ENCODE results near the gene UBR4. TPM values are rescaled to one million over a fixed set of nuclear protein-coding genes. Genes with fewer than 3 reads are reported as not detected.
A peak's percentile ranks its signal among the peaks of the same experiment; 100 is the strongest.

The UBR4 gene
- total RNA-seq, 2 donors from 2014 or later: 209 to 275 TPM

- Mint-ChIP-seq H3K27ac (no peak overlapping the region), H3K9me3 (no peaks in the 10 kb centered on the region), H3K4me3 (no peak overlapping the region), H3K27me3 (no peaks in the 10 kb centered on the region), H3K4me1 (ENCODE audit: low read depth in 2 of 2) (peaks cover 2 to 9% of the 10 kb centered on the region in 2 donors), H3K36me3 (peaks cover 79% of the 10 kb centered on the region)
- DNase-seq (ENCODE audit: low spot score): no peak
- no peak for ATAC-seq
These were observed 44.6 kb downstream of the UBR4 start for GRCh38 chr1:19165501-19165900.

GRCh38 chr1:19164274-19165015, 45.6 kb downstream of the UBR4 start:
- peaks cover 78% of the 10 kb centered on the region for H3K36me3 Mint-ChIP-seq
- no peaks in the 10 kb centered on the region for H3K27me3 Mint-ChIP-seq
- ATAC-seq: no peak
- H3K9me3 Mint-ChIP-seq: no peaks in the 10 kb centered on the region
- no peak for DNase-seq (ENCODE audit: low spot score)
- no peak overlapping the region for H3K4me3 Mint-ChIP-seq
- H3K27ac Mint-ChIP-seq: no peak overlapping the region
- peaks cover 2 to 4% of the 10 kb centered on the region in 2 donors for H3K4me1 Mint-ChIP-seq (ENCODE audit: low read depth in 2 of 2)

- Mint-ChIP-seq H3K9me3 (no peaks in the 10 kb centered on the region), H3K4me3 (no peak overlapping the region), H3K4me1 (ENCODE audit: low read depth in 2 of 2) (no peaks in the 10 kb centered on the region), H3K27me3 (no peaks in the 10 kb centered on the region), H3K27ac (no peak overlapping the region), H3K36me3 (peaks cover 70% of the 10 kb centered on the region)
- no peak for DNase-seq (ENCODE audit: low spot score)
- no peak for ATAC-seq
These were observed 46.8 kb downstream of the UBR4 start for GRCh38 chr1:19163261-19163660.

- Mint-ChIP-seq H3K9me3 (no peaks in the 10 kb centered on the region), H3K4me1 (ENCODE audit: low read depth in 2 of 2) (no peaks in the 10 kb centered on the region), H3K27me3 (no peaks in the 10 kb centered on the region), H3K4me3 (no peak overlapping the region), H3K36me3 (peaks cover 48% of the 10 kb centered on the region), H3K27ac (no peak overlapping the region)
- DNase-seq (ENCODE audit: low spot score) (no peak), ATAC-seq (no peak)
These were observed 49.2 kb downstream of the UBR4 start for GRCh38 chr1:19160831-19161230.

- H3K36me3 Mint-ChIP-seq: peaks cover 49% of the 10 kb centered on the region
- DNase-seq (ENCODE audit: low spot score) (no peak), ATAC-seq (no peak)
- no peak overlapping the region for H3K4me3 Mint-ChIP-seq
- H3K9me3 Mint-ChIP-seq: no peaks in the 10 kb centered on the region
- H3K27me3 Mint-ChIP-seq: no peaks in the 10 kb centered on the region
- no peak overlapping the region for H3K27ac Mint-ChIP-seq
- H3K4me1 Mint-ChIP-seq (ENCODE audit: low read depth in 2 of 2): no peaks in the 10 kb centered on the region
These were observed 52.4 kb downstream of the UBR4 start for GRCh38 chr1:19157653-19158052.

- no peak overlapping the region for H3K27ac Mint-ChIP-seq
- no peak for ATAC-seq
- H3K27me3 Mint-ChIP-seq: no peaks in the 10 kb centered on the region
- H3K4me1 Mint-ChIP-seq (ENCODE audit: low read depth in 2 of 2): no peaks in the 10 kb centered on the region
- no peaks in the 10 kb centered on the region for H3K9me3 Mint-ChIP-seq
- H3K4me3 Mint-ChIP-seq: no peak overlapping the region
- no peak for DNase-seq (ENCODE audit: low spot score)
- peaks cover 53% of the 10 kb centered on the region for H3K36me3 Mint-ChIP-seq
These were observed 53.4 kb downstream of the UBR4 start for GRCh38 chr1:19156676-19157075.

GRCh38 chr1:19154876-19155275, 55.2 kb downstream of the UBR4 start:
- Mint-ChIP-seq H3K4me3 (no peak overlapping the region), H3K27me3 (no peaks in the 10 kb centered on the region), H3K9me3 (no peaks in the 10 kb centered on the region), H3K36me3 (peaks cover 40% of the 10 kb centered on the region), H3K27ac (no peak overlapping the region), H3K4me1 (ENCODE audit: low read depth in 2 of 2) (no peaks in the 10 kb centered on the region)
- DNase-seq (ENCODE audit: low spot score) (no peak), ATAC-seq (no peak)

GRCh38 chr1:19153169-19153568, 56.9 kb downstream of the UBR4 start:
- Mint-ChIP-seq H3K27ac (no peak overlapping the region), H3K4me1 (ENCODE audit: low read depth in 2 of 2) (peaks cover 0 to 6% of the 10 kb centered on the region in 2 donors), H3K36me3 (peaks cover 53% of the 10 kb centered on the region), H3K9me3 (no peaks in the 10 kb centered on the region), H3K27me3 (no peaks in the 10 kb centered on the region), H3K4me3 (no peak overlapping the region)
- ATAC-seq (no peak), DNase-seq (ENCODE audit: low spot score) (no peak)

- ATAC-seq: no peak
- no peaks in the 10 kb centered on the region for H3K9me3 Mint-ChIP-seq
- H3K27me3 Mint-ChIP-seq: no peaks in the 10 kb centered on the region
- peaks cover 0 to 6% of the 10 kb centered on the region in 2 donors for H3K4me1 Mint-ChIP-seq (ENCODE audit: low read depth in 2 of 2)
- peaks cover 66% of the 10 kb centered on the region for H3K36me3 Mint-ChIP-seq
- H3K27ac Mint-ChIP-seq: no peak overlapping the region
- no peak for DNase-seq (ENCODE audit: low spot score)
- H3K4me3 Mint-ChIP-seq: no peak overlapping the region
These were observed 58.5 kb downstream of the UBR4 start for GRCh38 chr1:19151537-19151936.

- no peak for ATAC-seq
- H3K4me3 Mint-ChIP-seq: no peak overlapping the region
- peak overlapping the region in 1 of 2 donors; percentile 19 for H3K27ac Mint-ChIP-seq
These were observed 60.3 kb downstream of the UBR4 start for GRCh38 chr1:19149736-19150135.

GRCh38 chr1:19140465-19140864, 69.6 kb downstream of the UBR4 start:
- Mint-ChIP-seq H3K4me1 (ENCODE audit: low read depth in 2 of 2) (peaks cover 0 to 3% of the 10 kb centered on the region in 2 donors), H3K4me3 (no peak overlapping the region), H3K9me3 (no peaks in the 10 kb centered on the region), H3K27me3 (no peaks in the 10 kb centered on the region), H3K27ac (no peak overlapping the region), H3K36me3 (peaks cover 67% of the 10 kb centered on the region)
- DNase-seq (ENCODE audit: low spot score): no peak
- ATAC-seq: no peak

More at GRCh38 chr1:19149736-19150135, 60.3 kb downstream of the UBR4 start:
- no peak for DNase-seq (ENCODE audit: low spot score)
- no peaks in the 10 kb centered on the region for H3K9me3 Mint-ChIP-seq
- peaks cover 72% of the 10 kb centered on the region for H3K36me3 Mint-ChIP-seq
- H3K27me3 Mint-ChIP-seq: no peaks in the 10 kb centered on the region
- peaks cover 0 to 6% of the 10 kb centered on the region in 2 donors for H3K4me1 Mint-ChIP-seq (ENCODE audit: low read depth in 2 of 2)

GRCh38 chr1:19139711-19140110, 70.4 kb downstream of the UBR4 start:
- Mint-ChIP-seq H3K27ac (peak overlapping the region in 1 of 2 donors; percentile 11), H3K36me3 (peaks cover 68% of the 10 kb centered on the region), H3K27me3 (no peaks in the 10 kb centered on the region), H3K4me1 (ENCODE audit: low read depth in 2 of 2) (peaks cover 0 to 3% of the 10 kb centered on the region in 2 donors), H3K9me3 (no peaks in the 10 kb centered on the region), H3K4me3 (no peak overlapping the region)
- DNase-seq (ENCODE audit: low spot score) (no peak), ATAC-seq (no peak)

- peaks cover 67% of the 10 kb centered on the region for H3K36me3 Mint-ChIP-seq
- peak overlapping the region in 1 of 2 donors; percentile 11 for H3K27ac Mint-ChIP-seq
These were observed 71.0 kb downstream of the UBR4 start for GRCh38 chr1:19138958-19139581.

GRCh38 chr1:19138331-19138730, 71.7 kb downstream of the UBR4 start:
- no peak overlapping the region for H3K4me3 Mint-ChIP-seq
- peaks cover 66% of the 10 kb centered on the region for H3K36me3 Mint-ChIP-seq
- H3K27ac Mint-ChIP-seq: peak overlapping the region in 1 of 2 donors; percentile 11
- no peaks in the 10 kb centered on the region for H3K9me3 Mint-ChIP-seq
- DNase-seq (ENCODE audit: low spot score) (no peak), ATAC-seq (peak in 1 of 2 donors; percentile 36)
- peaks cover 0 to 3% of the 10 kb centered on the region in 2 donors for H3K4me1 Mint-ChIP-seq (ENCODE audit: low read depth in 2 of 2)
- no peaks in the 10 kb centered on the region for H3K27me3 Mint-ChIP-seq

More at GRCh38 chr1:19138958-19139581, 71.0 kb downstream of the UBR4 start:
- H3K27me3 Mint-ChIP-seq: no peaks in the 10 kb centered on the region
- no peak overlapping the region for H3K4me3 Mint-ChIP-seq
- ATAC-seq (no peak), DNase-seq (ENCODE audit: low spot score) (no peak)
- no peaks in the 10 kb centered on the region for H3K9me3 Mint-ChIP-seq
- H3K4me1 Mint-ChIP-seq (ENCODE audit: low read depth in 2 of 2): peaks cover 0 to 3% of the 10 kb centered on the region in 2 donors

Measured in natural killer cell treated with Interleukin-12 subunit alpha and Interleukin-12 subunit beta and Interleukin-15 and Interleukin-18, amount 100 ng/mL, for 72 hours (primary cell).